GM19463 (cell line): Measurements from ENCODE around the gene SRGAP2C.
"Not testable (repeated sequence)": the region's sequence is repeated elsewhere in the genome, so short reads cannot be mapped to it uniquely, and the experiment has no call there.

ENCODE experiments used
- ATAC-seq: cut with Tn5 transposase; IDR thresholded peaks from one replicate; pipeline ENCODE4 v1.9.1; 2021; ENCODE audit warnings: mild to moderate bottlenecking, moderate library complexity; ENCODE audit not compliant: unreplicated experiment

The SRGAP2C gene

DNA sequence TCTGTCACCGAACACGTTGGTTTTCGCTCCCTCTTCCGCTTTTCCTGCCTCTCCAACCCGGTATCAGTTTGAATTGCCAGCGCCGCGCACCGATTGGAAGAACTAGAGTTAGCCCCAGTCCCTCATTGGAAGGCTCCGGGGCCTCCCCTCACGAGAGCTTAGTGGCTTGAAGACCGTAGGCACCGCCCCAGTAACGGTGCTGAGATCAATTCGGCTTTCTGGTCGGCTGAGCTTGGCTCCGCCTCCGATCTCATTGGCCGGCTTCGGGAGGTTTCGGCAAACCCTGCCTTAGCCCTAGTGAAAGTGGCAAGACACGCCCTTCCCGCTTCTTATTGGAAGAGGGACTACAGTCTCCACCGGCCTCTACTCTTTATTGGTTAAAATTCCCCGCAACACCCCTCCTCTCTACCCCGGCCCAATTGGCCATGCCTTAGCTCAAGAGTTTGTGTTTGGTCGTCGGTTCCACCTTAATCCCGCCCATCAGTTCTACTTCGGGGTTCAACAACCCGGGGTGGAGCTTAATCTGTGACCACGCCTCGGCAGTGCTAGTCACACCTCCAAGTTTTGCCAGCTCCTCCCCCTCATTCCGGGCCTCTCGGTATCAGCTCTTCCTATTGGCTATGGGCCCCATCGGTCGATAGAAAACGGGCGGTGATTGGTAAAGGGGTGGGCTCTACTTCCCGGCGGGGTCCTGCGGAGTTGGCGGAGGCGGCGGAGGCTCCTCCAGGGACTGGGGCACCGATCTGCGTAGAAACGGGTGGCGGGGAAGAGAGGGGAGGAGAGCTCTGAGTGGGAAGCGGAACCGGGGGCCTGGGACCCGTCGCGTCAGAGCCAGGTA lies at the start of gene SRGAP2C, which contains the start of gene FAM72B:
SRGAP2C (plus strand) TSS at position 686 of the 838 bp plus-strand sequence. CDS start 2,472 bp downstream, outside the sequence.
FAM72B (minus strand) TSS at position 51 of the 838 bp plus-strand sequence. CDS start 851 bp downstream, outside the sequence.
- ATAC-seq, result peak; percentile 74

- ATAC-seq, result not testable (repeated sequence)
These were observed 44.4 kb upstream of the SRGAP2C start for GRCh38 chr1:121140393-121140792.

GRCh38 chr1:121148489-121149190 lies 36.1 kb upstream of the SRGAP2C start:
- ATAC-seq, result peak; percentile 65

DNA sequence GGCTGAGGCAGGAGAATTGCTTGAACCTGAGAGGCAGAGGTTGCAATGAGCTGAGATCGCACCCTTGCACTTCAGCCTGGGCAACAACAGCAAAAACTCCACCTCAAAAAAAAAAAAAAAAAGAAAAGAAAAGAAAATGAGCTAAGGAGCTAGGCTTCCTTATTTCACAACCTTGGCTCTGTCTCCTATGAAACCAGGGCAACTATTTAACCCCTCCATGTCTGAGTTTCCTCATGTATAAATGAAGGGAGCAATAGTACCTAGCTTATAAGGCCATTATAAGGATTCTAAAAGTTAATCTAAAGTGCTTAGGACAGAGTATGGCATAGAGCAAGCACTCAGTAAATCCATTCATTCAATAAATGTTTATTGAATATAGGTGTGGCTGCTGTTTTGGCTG lies 33.5 kb upstream of the SRGAP2C start:
- ATAC-seq, result not testable (repeated sequence)

DNA sequence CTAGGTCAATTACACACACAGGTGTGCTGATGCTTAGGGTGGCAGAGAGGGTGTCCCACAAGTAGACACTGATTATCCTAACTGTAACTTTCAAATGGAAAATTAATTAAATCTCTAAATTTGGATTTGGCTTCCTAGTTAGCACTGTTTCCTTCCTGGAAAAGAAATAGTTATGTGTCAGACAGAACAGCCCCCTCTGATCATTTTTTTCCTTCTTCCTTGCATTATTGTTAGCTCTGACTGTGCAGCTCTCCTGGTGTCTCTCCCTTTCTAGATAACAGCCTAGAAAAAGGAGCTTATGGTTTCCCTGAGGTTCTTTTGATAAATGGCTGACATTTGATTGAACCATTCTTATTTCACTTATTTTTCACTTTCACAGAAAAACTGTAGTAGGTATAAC lies 32.0 kb upstream of the SRGAP2C start:
- ATAC-seq, result not testable (repeated sequence)

DNA sequence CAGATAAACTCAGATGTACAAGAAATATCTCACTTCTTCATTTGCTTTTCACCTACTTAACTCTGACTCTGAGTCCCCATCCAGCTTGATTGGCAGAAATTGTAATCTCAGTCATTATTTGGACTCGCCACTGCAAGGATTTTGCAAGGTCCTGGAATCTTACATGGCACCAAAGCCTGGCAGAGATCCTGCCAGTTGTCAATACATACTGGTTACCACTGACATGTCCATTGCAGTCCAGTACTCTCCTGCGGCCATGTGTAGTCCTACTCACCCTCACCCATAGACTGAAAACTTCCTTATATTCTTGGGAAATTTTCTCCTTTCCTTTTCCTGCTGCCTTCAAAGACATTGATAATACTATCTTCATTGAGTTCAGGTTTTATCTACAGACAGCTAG lies 30.0 kb upstream of the SRGAP2C start:
- ATAC-seq, result not testable (repeated sequence)

- not testable (repeated sequence) for ATAC-seq
These were observed 29.0 kb upstream of the SRGAP2C start for GRCh38 chr1:121155671-121156358.

- not testable (repeated sequence) for ATAC-seq
These were observed 27.7 kb upstream of the SRGAP2C start for GRCh38 chr1:121156958-121157603.

DNA sequence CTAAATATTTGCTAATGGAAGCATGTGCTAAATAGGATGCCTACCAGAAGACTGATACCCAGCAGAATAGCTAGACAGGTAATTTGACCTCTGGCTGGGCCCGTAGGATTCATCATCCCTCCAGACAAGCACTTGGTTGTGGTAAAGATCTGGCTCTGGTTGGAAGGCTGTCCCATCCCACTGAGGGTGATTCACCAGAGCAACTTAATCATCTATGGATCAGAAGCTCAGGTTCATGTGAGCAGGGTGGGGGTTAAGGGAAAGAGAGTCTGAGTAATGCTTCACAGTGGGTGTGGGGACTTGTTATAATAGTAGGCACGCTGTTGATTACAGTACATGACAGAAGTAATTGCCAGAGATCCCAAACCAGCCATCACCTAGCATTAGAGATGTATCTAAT lies 27.2 kb upstream of the SRGAP2C start:
- not testable (repeated sequence) for ATAC-seq

DNA sequence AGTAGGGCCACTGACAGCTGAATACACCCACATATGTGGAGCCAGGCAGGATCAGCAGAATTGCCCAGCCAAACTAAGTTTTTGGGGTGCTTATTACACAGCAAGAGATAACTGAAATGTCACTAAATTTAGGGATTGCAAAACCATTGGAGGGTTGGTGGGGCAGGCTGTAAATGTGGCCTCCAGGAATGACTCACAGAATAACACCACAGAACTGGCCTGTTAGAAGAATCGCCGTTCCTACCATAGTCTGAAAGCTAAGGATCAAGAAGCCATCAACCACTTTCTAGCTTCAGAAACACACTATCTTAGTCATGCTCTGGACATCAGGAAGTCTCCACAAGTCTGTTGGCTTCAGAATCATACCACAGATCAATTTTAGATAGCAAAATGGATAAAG lies 24.7 kb upstream of the SRGAP2C start:
- ATAC-seq, result not testable (repeated sequence)

GRCh38 chr1:121161199-121161901 lies 23.4 kb upstream of the SRGAP2C start:
- not testable (repeated sequence) for ATAC-seq

DNA sequence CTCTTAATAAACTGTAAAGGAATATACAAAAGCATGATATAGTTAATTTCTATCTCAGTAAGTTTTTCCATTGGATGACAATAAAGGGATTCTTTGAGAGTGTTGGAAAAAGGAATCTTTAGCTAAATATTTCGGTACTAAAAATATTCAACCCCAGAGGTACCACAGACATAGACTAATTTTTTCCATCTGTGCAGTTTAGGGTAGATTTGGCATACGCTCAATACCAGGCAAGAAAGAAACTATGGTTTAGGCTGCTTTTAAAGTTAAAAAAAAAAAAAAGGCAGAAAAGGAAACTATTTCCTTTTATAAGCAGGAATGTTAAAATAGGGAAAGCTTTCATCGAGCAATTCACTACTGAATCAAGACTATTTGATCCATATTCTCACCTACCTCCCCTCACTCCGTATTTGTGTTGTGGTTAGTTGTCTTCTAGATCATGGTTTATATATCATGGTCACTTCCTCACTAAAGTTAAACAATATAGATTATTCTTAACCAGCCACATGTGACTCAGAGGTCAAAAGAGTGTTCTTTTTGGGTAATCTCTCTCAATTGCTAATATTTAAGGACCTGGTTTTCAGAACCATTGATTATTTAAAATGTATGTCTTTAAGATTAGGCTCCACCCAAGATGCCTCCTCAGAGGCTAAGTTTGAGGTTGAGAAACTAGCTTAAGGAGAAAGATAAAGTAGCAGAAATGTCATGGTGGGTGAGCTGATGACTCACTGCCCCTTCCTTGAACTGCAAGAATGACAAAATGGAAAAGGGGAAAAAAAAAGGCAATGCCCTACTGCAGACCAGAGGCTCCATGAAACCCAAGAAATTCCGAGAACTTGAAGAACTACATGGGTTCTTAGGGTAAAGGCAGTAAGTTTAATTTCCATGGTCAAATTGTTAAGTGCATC lies 20.7 kb upstream of the SRGAP2C start:
- peak; percentile 68 for ATAC-seq

DNA sequence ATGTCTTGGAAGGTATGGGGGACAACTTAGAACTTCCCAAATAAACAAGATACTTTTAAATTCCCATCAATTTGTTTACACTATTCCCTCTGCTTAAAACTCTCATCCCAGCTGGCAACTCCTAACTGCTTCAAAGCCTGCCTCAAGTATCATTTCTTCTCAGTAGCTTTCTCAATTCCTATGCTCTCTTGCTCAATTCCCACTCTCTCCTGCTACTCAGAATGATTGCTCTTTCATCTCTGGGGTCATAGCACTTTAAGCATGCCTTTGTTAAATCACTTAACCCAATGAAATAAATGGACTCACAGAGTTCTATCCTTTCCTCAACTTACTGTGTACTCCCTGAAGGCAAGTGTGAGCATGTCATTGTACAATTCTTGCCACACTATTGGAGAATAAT lies 19.5 kb upstream of the SRGAP2C start:
- not testable (repeated sequence) for ATAC-seq

DNA sequence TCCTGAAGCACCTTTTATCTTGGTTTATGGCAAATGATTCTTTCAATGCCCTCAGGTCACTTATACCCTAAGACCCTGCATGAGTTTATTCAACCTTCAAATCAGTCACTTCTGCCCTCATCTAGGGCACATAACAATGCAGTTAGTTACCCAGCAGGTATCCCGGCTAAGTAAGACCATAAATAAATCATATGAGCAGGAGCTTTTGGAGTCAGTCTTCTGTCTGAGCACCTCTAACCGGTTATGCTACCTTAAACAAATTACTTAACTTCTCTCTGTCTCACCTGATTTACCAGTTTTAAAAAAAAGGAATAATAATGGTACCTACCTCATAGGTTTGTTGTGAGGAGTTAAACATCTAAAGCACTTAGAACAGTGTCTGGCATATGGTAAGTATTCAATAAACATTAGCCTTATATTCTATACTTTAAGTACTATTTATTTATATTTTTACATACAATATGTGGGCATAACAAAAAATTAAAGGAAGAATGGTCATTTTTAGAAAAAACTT lies 17.5 kb upstream of the SRGAP2C start:
- not testable (repeated sequence) for ATAC-seq

GRCh38 chr1:121168152-121168668 lies 16.6 kb upstream of the SRGAP2C start:
- ATAC-seq, result not testable (repeated sequence)

- not testable (repeated sequence) for ATAC-seq
These were observed 8.1 kb upstream of the SRGAP2C start for GRCh38 chr1:121176649-121177048.

DNA sequence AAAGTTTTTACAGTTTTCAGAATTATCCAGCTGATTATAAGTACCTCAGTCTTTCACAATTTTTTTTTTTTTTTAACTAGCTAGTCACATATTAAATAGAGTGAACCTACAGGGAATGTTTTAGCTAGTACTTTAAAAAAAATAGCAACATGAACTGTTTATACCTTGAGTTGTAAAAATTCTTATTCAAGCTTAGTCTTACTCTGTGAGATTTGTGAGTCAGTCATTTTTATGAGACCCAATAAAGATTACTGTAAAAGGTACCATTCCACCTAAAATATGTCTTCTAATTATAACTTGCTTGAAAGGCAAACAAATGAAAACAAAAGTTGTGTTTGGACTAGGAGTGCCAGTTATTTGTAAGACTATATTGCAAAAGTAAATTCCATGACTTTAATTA lies 6.6 kb upstream of the SRGAP2C start:
- ATAC-seq, result not testable (repeated sequence)

- not testable (repeated sequence) for ATAC-seq
These were observed 908 bp upstream of the SRGAP2C start for GRCh38 chr1:121183867-121184266.
